Gastrocnemius medialis (tissue), 4 donors: ENCODE results near the gene TNNT2. TPM values are rescaled to one million over a fixed set of nuclear protein-coding genes. Genes with fewer than 3 reads are reported as not detected.

Source experiments
- ATAC-seq, 2 donors: fragments of 150-250 bp; one replicate each; pipeline ENCODE4 v1.9.1; 2016
- DNase-seq, 2 donors: peaks; one replicate each; pipeline ENCODE4 v3.0.0-alpha.2; 2019
- H3K27ac ChIP-seq, 4 donors: fragments of 200-600 bp; sonication (generic); 1 replicate in 1 of 4; 2 replicates in 3 of 4; pipeline ENCODE4 v1.5.1; 2016 to 2018; ENCODE audit warnings: mild to moderate bottlenecking in 2 of 4, moderate library complexity in 1 of 4
- H3K27me3 ChIP-seq, 3 donors: fragments of 200-600 bp; sonication (generic) in 2 of 3; 1 replicate in 1 of 3; 2 replicates in 2 of 3; pipeline versions ENCODE4 v1.5.1 to v1.6.0; 2016 to 2019; ENCODE audit warnings: mild to moderate bottlenecking in 1 of 3, moderate library complexity in 1 of 3
- H3K36me3 ChIP-seq, 2 donors: fragments of 200-600 bp; sonication (generic) in 1 of 2; one replicate each; pipeline ENCODE4 v1.5.1; 2017 to 2018
- H3K4me1 ChIP-seq, 2 donors: fragments of 200-600 bp; sonication (generic) in 1 of 2; one replicate each; pipeline ENCODE4 v1.5.1; 2016 to 2017; ENCODE audit warnings: mild to moderate bottlenecking in 2 of 2
- H3K4me3 ChIP-seq, 4 donors: fragments of 200-600 bp; sonication (generic) in 3 of 4; 1 replicate in 1 of 4; 2 replicates in 3 of 4; pipeline ENCODE4 v1.5.1; 2016 to 2019; ENCODE audit warnings: mild to moderate bottlenecking in 2 of 4
- H3K9me3 ChIP-seq, 3 donors: fragments of 200-600 bp; sonication (generic) in 2 of 3; 1 replicate in 1 of 3; 2 replicates in 2 of 3; pipeline ENCODE4 v1.5.1; 2016 to 2019
- POLR2A ChIP-seq, 2 donors: fragments of 450-650 bp; IDR thresholded peaks; one replicate each; pipeline ENCODE4 v1.6.1; 2017; ENCODE audit warnings: antibody characterized with exemption in 2 of 2, mild to moderate bottlenecking in 2 of 2, moderate library complexity in 2 of 2
- in situ Hi-C, 4 donors: fragments of 200-750 bp; cut with MboI; loops; one replicate each; pipeline versions ENCODE4 v1.15.0 to v1.8.0; 2017; ENCODE audit warnings: low sequenced_read_pairs in 4 of 4
- intact Hi-C: fragments of 100-400 bp; cut with DNase I; formaldehyde crosslinking; loops from one replicate; pipeline ENCODE4 v1.15.1; 2023; ENCODE audit warnings: low total_unique reads
- total RNA-seq, 4 donors: library from RNA; depleted of rRNA; stranded (reverse); fragments of >200 nt; gene quantifications; one replicate each; pipeline versions ENCODE4 v1.1.0 to v1.2.3, GENCODE V29; 2016
- TF ChIP-seq, protein P1 (sequence below), 5 experiments: fragments of 450-650 bp in 3 of 5; fragments of 200-600 bp in 2 of 5; sonication (generic) in 2 of 5; IDR thresholded peaks in 4 of 5; conservative IDR thresholded peaks in 1 of 5; 1 replicate in 4 of 5; 2 replicates in 1 of 5; pipeline ENCODE4 v1.5.1; 2016 to 2019; ENCODE audit warnings: antibody characterized with exemption in 5 of 5, mild to moderate bottlenecking in 3 of 5, moderate library complexity in 3 of 5

Gene TNNT2
- total RNA-seq, 4 donors from 2014 or later: 0.39 to 14.8 (median 6.7) TPM; not detected in 1

DNA sequence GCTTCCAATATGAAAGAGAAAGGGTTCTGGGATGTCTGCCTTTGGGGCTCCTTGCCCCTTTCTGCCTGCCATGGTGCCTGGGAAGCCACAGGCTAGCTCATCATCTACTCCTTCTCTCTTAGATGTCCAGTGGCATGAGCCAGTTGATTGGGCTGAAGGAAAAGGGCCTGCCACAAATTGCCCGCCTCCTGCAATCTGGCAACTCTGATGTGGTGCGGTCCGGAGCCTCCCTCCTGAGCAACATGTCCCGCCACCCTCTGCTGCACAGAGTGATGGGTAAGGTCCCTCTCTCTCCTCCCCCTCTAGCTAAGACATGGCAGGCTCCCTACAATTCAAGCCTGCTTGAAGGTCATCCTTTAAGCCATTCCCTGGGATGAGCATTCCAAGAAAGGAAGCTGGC is 53.2 kb downstream of the TNNT2 start:
- Histone ChIP-seq H3K36me3 (no peaks in the 10 kb centered on the region), H3K27ac (no peak overlapping the region), H3K4me1 (no peaks in the 10 kb centered on the region), H3K27me3 (no peaks in the 10 kb centered on the region), H3K9me3 (no peaks in the 10 kb centered on the region), H3K4me3 (no peak overlapping the region)
- intact Hi-C loops (no loop called here), in situ Hi-C loops (no loop called here)
- TF ChIP-seq POLR2A (IDR thresholded peaks at IDR 0.05): no peak
- TF ChIP-seq, protein P1, sequence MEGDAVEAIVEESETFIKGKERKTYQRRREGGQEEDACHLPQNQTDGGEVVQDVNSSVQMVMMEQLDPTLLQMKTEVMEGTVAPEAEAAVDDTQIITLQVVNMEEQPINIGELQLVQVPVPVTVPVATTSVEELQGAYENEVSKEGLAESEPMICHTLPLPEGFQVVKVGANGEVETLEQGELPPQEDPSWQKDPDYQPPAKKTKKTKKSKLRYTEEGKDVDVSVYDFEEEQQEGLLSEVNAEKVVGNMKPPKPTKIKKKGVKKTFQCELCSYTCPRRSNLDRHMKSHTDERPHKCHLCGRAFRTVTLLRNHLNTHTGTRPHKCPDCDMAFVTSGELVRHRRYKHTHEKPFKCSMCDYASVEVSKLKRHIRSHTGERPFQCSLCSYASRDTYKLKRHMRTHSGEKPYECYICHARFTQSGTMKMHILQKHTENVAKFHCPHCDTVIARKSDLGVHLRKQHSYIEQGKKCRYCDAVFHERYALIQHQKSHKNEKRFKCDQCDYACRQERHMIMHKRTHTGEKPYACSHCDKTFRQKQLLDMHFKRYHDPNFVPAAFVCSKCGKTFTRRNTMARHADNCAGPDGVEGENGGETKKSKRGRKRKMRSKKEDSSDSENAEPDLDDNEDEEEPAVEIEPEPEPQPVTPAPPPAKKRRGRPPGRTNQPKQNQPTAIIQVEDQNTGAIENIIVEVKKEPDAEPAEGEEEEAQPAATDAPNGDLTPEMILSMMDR (IDR thresholded peaks at IDR 0.05 in 4 of 5, conservative IDR thresholded peaks at IDR 0.05 in 1 of 5): no peak
- ATAC-seq (no peak), DNase-seq (no peak)

DNA sequence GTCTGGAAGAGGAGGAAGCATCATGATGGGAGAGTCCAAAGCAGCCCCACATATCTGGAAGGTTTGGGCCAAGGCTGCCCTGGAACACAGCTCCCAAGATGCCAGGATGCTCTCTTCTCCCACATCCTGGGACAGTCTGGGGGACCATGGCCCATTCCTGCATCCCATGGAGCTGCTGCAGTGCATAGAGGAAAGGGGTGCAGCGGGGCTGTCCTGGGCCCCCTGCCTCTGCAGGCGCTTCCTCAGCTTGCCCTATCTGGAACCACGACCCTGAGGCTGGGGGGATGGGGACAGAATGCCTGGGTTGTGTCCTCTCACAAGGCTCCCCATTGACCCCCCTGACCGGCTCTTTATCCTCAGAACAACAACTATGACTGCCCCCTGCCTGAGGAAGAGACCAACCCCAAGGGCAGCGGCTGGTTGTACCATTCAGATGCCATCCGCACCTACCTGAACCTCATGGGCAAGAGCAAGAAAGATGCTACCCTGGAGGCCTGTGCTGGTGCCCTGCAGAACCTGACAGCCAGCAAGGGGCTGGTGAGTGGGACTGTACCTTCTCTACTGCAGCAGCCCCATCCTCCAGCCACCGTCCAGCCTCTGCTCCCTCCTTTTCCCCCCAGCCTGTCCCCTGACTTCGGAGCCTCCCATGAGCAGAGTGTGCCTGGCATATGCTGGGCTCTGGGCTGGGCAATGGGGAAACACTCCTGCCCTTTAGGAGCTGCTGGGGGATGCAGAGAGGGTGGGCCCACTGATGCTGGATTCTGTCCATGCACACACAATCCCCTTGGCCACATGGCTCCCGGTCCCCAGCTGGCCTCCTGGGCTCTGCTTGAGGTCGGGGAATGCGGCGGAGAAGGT is 54.6 kb downstream of the TNNT2 start:
- Histone ChIP-seq H3K36me3 (no peaks in the 10 kb centered on the region), H3K27me3 (no peaks in the 10 kb centered on the region), H3K27ac (no peak overlapping the region), H3K9me3 (no peaks in the 10 kb centered on the region), H3K4me3 (no peak overlapping the region), H3K4me1 (no peaks in the 10 kb centered on the region)
- in situ Hi-C loops: no loop called here
- DNase-seq (no peak), ATAC-seq (no peak)
- intact Hi-C loops: no loop called here
- TF ChIP-seq POLR2A (IDR thresholded peaks at IDR 0.05): no peak
- TF ChIP-seq, protein P1 (IDR thresholded peaks at IDR 0.05 in 4 of 5, conservative IDR thresholded peaks at IDR 0.05 in 1 of 5): no peak

DNA sequence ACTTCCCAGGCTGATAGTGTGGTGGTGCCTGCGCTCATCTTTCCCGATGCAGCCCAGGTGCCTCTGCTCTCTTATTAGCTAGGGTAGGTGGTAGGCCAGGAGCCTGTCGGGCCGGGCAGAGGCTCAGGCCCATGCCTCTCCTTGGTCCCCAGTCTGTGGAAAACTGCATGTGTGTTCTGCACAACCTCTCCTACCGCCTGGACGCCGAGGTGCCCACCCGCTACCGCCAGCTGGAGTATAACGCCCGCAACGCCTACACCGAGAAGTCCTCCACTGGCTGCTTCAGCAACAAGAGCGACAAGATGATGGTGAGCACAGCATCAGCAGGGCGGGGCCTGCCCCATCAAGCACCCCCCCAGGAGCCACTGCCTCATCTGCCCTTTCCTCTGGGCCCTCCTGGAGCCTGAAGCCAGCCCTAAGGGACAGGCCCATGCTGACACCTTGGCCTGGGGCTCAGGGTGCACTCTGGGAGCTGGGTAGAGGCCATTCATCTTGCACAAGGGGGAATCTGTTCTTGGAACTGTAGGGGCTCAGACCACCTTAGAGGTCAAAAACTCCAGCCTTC is 55.6 kb downstream of the TNNT2 start:
- no peaks in the 10 kb centered on the region for H3K9me3 ChIP-seq
- in situ Hi-C loops: no loop called here

DNA sequence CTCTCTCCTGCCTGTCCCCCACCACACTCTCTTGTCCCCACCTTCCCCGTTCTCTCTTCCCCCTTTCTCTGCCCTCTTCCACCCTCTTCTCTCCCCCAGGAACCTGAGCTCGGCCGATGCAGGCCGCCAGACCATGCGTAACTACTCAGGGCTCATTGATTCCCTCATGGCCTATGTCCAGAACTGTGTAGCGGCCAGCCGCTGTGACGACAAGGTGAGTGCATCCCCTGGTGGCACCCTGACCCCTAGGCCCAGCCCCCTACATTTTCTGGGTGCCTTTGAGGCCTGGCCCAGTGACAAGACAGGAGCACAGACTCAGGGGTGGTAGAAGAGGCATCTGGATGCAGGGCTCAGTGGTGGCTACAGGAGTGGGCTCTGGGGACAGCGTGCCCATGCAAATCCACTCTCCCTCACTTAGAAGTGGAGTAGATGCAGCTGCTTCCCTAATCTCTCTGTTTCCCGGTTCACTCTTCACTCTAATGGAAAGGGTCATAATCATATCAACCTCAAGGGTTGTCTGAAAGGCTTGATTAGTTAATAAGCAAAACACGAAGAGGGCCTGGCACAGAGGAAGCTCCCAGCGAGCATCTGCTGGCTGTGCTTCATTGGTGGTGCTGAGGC is 57.2 kb downstream of the TNNT2 start:
- DNase-seq: no peak

More for the DNA sequence above, 55.6 kb downstream of the TNNT2 start:
- Histone ChIP-seq H3K4me1 (no peaks in the 10 kb centered on the region), H3K36me3 (no peaks in the 10 kb centered on the region), H3K27ac (no peak overlapping the region), H3K4me3 (no peak overlapping the region), H3K27me3 (no peaks in the 10 kb centered on the region)
- DNase-seq: no peak
- no peak for ATAC-seq
- intact Hi-C loops: no loop called here
- TF ChIP-seq, protein P1 (IDR thresholded peaks at IDR 0.05 in 4 of 5, conservative IDR thresholded peaks at IDR 0.05 in 1 of 5): no peak
- TF ChIP-seq POLR2A (IDR thresholded peaks at IDR 0.05): no peak

More for the DNA sequence above, 57.2 kb downstream of the TNNT2 start:
- in situ Hi-C loops: no loop called here
- Histone ChIP-seq H3K27ac (no peak overlapping the region), H3K4me3 (no peak overlapping the region), H3K9me3 (no peaks in the 10 kb centered on the region), H3K4me1 (no peaks in the 10 kb centered on the region), H3K27me3 (no peaks in the 10 kb centered on the region), H3K36me3 (no peaks in the 10 kb centered on the region)
- no peak for ATAC-seq
- TF ChIP-seq, protein P1 (IDR thresholded peaks at IDR 0.05 in 4 of 5, conservative IDR thresholded peaks at IDR 0.05 in 1 of 5): no peak
- TF ChIP-seq POLR2A (IDR thresholded peaks at IDR 0.05): no peak
- intact Hi-C loops: no loop called here
